ENCODE data around the gene TAS2R16.

The TAS2R16 gene

DNA sequence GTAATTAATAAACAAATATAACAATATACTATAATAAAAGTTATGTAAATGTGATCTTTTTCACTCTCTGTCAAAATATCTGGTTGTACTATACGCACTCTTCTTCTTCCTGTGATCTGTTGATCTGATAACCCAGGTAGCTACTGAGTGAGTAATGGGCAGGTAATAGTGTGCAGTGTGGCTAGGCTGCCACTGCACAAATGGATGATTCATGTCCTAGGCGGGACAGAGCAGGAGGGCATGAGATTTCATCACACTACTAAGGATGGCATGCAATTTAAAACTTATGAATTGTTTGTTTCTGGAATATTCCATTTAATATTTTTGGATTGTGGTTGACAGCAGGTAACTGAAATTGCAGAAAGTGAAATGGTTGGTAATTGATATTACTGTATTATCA lies 44.5 kb downstream of the TAS2R16 start:
- TF ChIP-seq, protein P1, sequence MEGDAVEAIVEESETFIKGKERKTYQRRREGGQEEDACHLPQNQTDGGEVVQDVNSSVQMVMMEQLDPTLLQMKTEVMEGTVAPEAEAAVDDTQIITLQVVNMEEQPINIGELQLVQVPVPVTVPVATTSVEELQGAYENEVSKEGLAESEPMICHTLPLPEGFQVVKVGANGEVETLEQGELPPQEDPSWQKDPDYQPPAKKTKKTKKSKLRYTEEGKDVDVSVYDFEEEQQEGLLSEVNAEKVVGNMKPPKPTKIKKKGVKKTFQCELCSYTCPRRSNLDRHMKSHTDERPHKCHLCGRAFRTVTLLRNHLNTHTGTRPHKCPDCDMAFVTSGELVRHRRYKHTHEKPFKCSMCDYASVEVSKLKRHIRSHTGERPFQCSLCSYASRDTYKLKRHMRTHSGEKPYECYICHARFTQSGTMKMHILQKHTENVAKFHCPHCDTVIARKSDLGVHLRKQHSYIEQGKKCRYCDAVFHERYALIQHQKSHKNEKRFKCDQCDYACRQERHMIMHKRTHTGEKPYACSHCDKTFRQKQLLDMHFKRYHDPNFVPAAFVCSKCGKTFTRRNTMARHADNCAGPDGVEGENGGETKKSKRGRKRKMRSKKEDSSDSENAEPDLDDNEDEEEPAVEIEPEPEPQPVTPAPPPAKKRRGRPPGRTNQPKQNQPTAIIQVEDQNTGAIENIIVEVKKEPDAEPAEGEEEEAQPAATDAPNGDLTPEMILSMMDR (IDR thresholded peaks at IDR 0.05; ENCODE audit: insufficient read depth, missing control alignments): no peak
- FAIRE-seq: no peak
- no peak for DNase-seq (ENCODE audit: insufficient read length, low spot score)

DNA sequence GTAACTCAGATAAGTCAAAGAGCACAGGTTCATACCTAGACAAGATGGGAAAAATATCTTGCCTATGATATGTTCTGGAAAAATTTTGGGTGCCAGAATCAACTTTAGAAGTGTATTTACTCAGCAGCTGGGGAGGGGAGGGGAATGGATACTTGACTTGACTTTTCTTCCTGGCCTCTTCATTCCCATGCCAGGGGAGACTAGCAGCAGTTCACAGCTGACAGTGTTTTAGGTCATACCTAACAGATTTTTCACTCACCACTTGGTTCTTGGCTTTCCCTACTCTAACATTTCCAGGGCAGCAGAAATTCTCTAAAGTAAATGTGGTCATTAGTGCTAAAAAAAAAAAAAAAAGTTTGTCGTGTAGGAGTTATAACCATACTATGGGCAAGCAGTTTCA lies 46.3 kb downstream of the TAS2R16 start:
- DNase-seq (ENCODE audit: insufficient read length, low spot score) (no peak), FAIRE-seq (no peak)
- TF ChIP-seq, protein P1 (IDR thresholded peaks at IDR 0.05; ENCODE audit: insufficient read depth, missing control alignments): no peak
